Calu3 (cell line): ENCODE data around the gene POU4F3. TPM values are rescaled to one million over a fixed set of nuclear protein-coding genes. Genes with fewer than 3 reads are reported as not detected.

ENCODE experiments used
- BruUV-seq: library from RNA; stranded (reverse); fragments of 400-500 nt; replicated peaks from 2 replicates; lab custom pipeline; 2021; lab: Mats Ljungman, UMichigan
- CTCF ChIA-PET: fragments of 300-600 bp; sonication (Branson Sonifier 250); formaldehyde crosslinking; loops from one replicate; lab custom pipeline; 2022; ENCODE audit warnings: antibody characterized with exemption; lab: Charles Lee
- DNase-seq: peaks from one replicate; pipeline ENCODE4 v3.0.0; 2022
- H3K27ac Mint-ChIP-seq: one replicate; pipeline ENCODE4 v1.8.0; 2022; ENCODE audit warnings: mixed read lengths; ENCODE audit not compliant: unreplicated experiment
- H3K27me3 Mint-ChIP-seq: one replicate; pipeline ENCODE4 v1.8.0; 2022; ENCODE audit warnings: mixed read lengths; ENCODE audit not compliant: unreplicated experiment
- H3K36me3 Mint-ChIP-seq: one replicate; pipeline ENCODE4 v1.8.0; 2022; ENCODE audit warnings: mild to moderate bottlenecking, moderate library complexity, mixed read lengths; ENCODE audit not compliant: insufficient read depth, unreplicated experiment
- H3K4me1 Mint-ChIP-seq: one replicate; pipeline ENCODE4 v1.8.0; 2022; ENCODE audit warnings: mild to moderate bottlenecking, low read depth, mixed read lengths; ENCODE audit not compliant: unreplicated experiment
- H3K4me3 Mint-ChIP-seq: one replicate; pipeline ENCODE4 v1.8.0; 2022; ENCODE audit warnings: mild to moderate bottlenecking, low read depth, moderate library complexity, mixed read lengths; ENCODE audit not compliant: unreplicated experiment
- H3K9me3 Mint-ChIP-seq: one replicate; pipeline ENCODE4 v1.8.0; 2022; ENCODE audit warnings: low read depth, mixed read lengths; ENCODE audit not compliant: unreplicated experiment
- intact Hi-C: fragments of 100-400 bp; cut with micrococcal nuclease; formaldehyde crosslinking; loops from one replicate; pipeline ENCODE4 v1.10.0; 2022; ENCODE audit not compliant: unreplicated experiment
- total RNA-seq: library from RNA; stranded (reverse); gene quantifications from 2 replicates; pipeline ENCODE4 v1.2.3, GENCODE V29; 2022
- TF ChIP-seq, protein P1 (sequence below): fragments of 200-600 bp; IDR thresholded peaks from one replicate; pipeline ENCODE4 v1.8.0; 2022; ENCODE audit warnings: antibody characterized with exemption; ENCODE audit not compliant: unreplicated experiment

POU4F3 gene
- total RNA-seq, 1 experiment from 2014 or later = 0.19 TPM

DNA sequence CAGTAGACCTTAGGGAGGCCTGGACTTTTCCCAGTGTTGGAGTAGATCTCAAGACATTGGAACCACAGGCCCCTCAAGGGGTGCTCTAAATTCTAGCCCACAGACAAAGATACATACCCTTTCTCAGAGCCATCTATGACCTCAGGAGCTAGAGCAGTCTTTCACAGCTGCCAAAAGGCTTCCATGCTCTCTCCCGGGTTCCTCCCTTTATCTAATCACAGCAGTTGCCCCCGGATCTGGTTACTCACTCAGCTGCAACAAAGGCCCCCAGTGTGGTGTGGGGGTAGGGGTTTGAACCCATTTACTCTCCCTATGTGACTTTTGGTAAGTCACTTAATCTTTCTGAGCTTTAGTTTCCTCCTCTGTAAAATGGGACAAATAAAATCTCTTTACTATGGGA is 27.0 kb downstream of the POU4F3 start:
- no peaks in the 10 kb centered on the region for H3K9me3 Mint-ChIP-seq
- H3K36me3 Mint-ChIP-seq = no peaks in the 10 kb centered on the region
- DNase-seq = no peak
- peaks cover 23% of the 10 kb centered on the region for H3K4me1 Mint-ChIP-seq
- TF ChIP-seq, protein P1, sequence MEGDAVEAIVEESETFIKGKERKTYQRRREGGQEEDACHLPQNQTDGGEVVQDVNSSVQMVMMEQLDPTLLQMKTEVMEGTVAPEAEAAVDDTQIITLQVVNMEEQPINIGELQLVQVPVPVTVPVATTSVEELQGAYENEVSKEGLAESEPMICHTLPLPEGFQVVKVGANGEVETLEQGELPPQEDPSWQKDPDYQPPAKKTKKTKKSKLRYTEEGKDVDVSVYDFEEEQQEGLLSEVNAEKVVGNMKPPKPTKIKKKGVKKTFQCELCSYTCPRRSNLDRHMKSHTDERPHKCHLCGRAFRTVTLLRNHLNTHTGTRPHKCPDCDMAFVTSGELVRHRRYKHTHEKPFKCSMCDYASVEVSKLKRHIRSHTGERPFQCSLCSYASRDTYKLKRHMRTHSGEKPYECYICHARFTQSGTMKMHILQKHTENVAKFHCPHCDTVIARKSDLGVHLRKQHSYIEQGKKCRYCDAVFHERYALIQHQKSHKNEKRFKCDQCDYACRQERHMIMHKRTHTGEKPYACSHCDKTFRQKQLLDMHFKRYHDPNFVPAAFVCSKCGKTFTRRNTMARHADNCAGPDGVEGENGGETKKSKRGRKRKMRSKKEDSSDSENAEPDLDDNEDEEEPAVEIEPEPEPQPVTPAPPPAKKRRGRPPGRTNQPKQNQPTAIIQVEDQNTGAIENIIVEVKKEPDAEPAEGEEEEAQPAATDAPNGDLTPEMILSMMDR = no peak
- no TSS peak for BruUV-seq
- CTCF ChIA-PET = no interaction called here
- H3K27ac Mint-ChIP-seq = no peak overlapping the region
- H3K27me3 Mint-ChIP-seq = no peaks in the 10 kb centered on the region
- intact Hi-C loops = no loop called here
- H3K4me3 Mint-ChIP-seq = no peak overlapping the region

- no peak overlapping the region for H3K27ac Mint-ChIP-seq
- no peaks in the 10 kb centered on the region for H3K9me3 Mint-ChIP-seq
- intact Hi-C loops = no loop called here
- no peaks in the 10 kb centered on the region for H3K27me3 Mint-ChIP-seq
- no peak overlapping the region for H3K4me3 Mint-ChIP-seq
- no peak for DNase-seq
- CTCF ChIA-PET = no interaction called here
- TF ChIP-seq, protein P1 = no peak
- H3K4me1 Mint-ChIP-seq = peaks cover 23% of the 10 kb centered on the region
- no peaks in the 10 kb centered on the region for H3K36me3 Mint-ChIP-seq
- BruUV-seq = no TSS peak
These were observed 28.3 kb downstream of the POU4F3 start for GRCh38 chr5:146366904-146367303.

DNA sequence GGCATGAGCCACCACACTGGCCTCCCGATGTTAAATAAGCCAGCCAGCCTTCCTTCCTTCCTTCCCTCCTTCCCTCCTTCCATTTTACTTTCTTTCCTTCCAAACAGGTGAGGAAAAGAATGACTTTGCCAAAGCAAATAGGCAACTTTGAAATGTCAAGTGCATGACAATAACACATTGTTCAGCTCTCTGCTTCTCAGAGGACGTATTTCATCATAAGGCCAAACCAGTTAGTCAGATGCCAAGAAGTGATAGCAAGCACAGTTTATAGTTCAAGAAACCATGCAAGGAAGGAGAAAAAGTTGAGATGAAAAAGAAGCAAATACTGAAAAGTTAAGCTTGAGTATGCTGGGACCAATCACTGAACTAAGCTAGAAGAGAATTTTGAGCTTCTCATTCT is 29.5 kb downstream of the POU4F3 start:
- intact Hi-C loops = no loop called here
- Mint-ChIP-seq H3K4me3 (peak overlapping the region; percentile 27), H3K27me3 (no peaks in the 10 kb centered on the region), H3K27ac (peak overlapping the region; percentile 67), H3K9me3 (no peaks in the 10 kb centered on the region), H3K36me3 (no peaks in the 10 kb centered on the region), H3K4me1 (peaks cover 23% of the 10 kb centered on the region)
- peak; percentile 38 for DNase-seq
- no TSS peak for BruUV-seq
- TF ChIP-seq, protein P1 = no peak
- CTCF ChIA-PET = interaction anchor here (0.6 to 1.0 kb wide), 2 partner anchors 21 to 41 kb away, joined by 4 read pairs; no protein-coding TSS in a partner anchor

GRCh38 chr5:146369691-146370090 is 31.1 kb downstream of the POU4F3 start:
- H3K27ac Mint-ChIP-seq = no peak overlapping the region
- no peaks in the 10 kb centered on the region for H3K27me3 Mint-ChIP-seq
- BruUV-seq = no TSS peak
- DNase-seq = no peak
- peaks cover 23% of the 10 kb centered on the region for H3K4me1 Mint-ChIP-seq
- TF ChIP-seq, protein P1 = no peak
- intact Hi-C loops = no loop called here
- CTCF ChIA-PET = no interaction called here
- H3K9me3 Mint-ChIP-seq = no peaks in the 10 kb centered on the region
- no peak overlapping the region for H3K4me3 Mint-ChIP-seq
- H3K36me3 Mint-ChIP-seq = no peaks in the 10 kb centered on the region
